ENCODE measurements around the gene INAFM1.

INAFM1 gene

DNA sequence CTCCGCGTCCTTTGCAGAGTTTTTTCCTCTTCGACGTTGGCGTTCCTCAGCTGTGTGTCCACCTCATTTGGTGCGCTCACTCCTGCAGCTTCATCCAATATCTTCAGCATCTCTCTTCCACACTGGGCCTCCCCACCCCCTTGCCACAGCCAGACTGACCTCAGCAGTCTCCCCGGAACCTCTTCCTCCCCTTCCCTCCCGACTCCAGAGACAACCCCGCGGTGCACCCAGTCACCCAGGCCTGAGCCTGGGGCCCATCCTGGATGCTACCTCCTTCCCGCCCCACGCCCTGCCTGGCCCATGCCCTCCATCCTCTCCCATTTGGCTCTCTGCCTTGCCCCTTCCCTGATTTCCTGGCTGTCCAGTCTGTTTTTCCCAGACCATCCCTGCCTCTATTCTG lies 49.2 kb downstream of the INAFM1 start:
- no peak for DNase-seq (ENCODE audit: extremely low spot score)
- ChIA-PET CTCF (no interaction called here), POLR2A (no interaction called here)
- TF ChIP-seq, protein P1, sequence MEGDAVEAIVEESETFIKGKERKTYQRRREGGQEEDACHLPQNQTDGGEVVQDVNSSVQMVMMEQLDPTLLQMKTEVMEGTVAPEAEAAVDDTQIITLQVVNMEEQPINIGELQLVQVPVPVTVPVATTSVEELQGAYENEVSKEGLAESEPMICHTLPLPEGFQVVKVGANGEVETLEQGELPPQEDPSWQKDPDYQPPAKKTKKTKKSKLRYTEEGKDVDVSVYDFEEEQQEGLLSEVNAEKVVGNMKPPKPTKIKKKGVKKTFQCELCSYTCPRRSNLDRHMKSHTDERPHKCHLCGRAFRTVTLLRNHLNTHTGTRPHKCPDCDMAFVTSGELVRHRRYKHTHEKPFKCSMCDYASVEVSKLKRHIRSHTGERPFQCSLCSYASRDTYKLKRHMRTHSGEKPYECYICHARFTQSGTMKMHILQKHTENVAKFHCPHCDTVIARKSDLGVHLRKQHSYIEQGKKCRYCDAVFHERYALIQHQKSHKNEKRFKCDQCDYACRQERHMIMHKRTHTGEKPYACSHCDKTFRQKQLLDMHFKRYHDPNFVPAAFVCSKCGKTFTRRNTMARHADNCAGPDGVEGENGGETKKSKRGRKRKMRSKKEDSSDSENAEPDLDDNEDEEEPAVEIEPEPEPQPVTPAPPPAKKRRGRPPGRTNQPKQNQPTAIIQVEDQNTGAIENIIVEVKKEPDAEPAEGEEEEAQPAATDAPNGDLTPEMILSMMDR (IDR thresholded peaks at IDR 0.05; ENCODE audit: control extremely low read depth, extremely low read depth, low read depth, missing control alignments): no peak

DNA sequence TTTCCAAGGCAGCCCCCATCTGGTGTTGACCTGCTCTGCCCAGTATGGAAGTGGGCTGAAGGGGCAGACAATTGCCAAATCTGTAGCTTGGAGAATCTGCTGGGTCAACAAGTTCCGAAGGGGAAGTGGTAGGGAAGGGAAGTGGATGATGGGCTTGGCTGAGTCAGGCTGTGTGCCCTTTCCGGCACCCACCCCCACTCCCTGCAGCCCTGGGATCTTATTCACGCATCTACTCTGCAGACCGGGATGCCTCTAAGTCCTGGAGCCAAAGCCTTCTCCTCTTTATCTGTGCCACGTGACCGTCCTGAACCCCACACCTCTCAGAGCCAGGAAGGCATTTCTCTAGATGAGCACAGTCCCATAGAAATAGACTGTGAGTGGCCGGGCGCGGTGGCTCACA lies 49.8 kb downstream of the INAFM1 start:
- POLR2A ChIA-PET: no interaction called here
- CTCF ChIA-PET: interaction anchor here (1.1 kb wide), 1 partner anchor 24 kb away, joined by 3 read pairs; no protein-coding TSS in a partner anchor
- DNase-seq (ENCODE audit: extremely low spot score): no peak
- TF ChIP-seq, protein P1 (IDR thresholded peaks at IDR 0.05; ENCODE audit: control extremely low read depth, extremely low read depth, low read depth, missing control alignments): no peak
